Epithelial cell of prostate (primary cell): ENCODE measurements around the gene TTBK1.

Experiments
- DNase-seq: peaks from one replicate; pipeline ENCODE4 v3.0.0-alpha.2; 2011; ENCODE audit warnings: low read depth, low spot score
- H3K27ac ChIP-seq: fragments of 450-650 bp; 2 replicates; pipeline ENCODE4 v1.5.1; 2017; ENCODE audit warnings: mild to moderate bottlenecking

The TTBK1 gene

DNA sequence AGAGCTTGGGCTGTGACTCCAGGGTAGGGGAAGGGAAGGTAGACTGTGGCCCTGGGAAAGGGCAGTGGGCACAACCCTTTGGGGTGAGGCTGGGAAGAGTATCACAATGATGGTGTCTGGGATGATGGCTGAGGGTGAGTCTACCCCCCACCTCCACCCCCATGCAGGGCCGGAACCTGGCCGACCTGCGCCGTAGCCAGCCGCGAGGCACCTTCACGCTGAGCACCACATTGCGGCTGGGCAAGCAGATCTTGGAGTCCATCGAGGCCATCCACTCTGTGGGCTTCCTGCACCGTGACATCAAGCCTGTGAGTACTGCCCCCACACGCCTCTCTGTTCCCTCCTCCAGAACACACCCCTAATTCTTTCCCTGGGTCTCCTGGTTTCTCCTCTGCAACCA, 10.1 kb downstream of the TTBK1 start:
- H3K27ac ChIP-seq, result no peak overlapping the region
- no peak for DNase-seq

DNA sequence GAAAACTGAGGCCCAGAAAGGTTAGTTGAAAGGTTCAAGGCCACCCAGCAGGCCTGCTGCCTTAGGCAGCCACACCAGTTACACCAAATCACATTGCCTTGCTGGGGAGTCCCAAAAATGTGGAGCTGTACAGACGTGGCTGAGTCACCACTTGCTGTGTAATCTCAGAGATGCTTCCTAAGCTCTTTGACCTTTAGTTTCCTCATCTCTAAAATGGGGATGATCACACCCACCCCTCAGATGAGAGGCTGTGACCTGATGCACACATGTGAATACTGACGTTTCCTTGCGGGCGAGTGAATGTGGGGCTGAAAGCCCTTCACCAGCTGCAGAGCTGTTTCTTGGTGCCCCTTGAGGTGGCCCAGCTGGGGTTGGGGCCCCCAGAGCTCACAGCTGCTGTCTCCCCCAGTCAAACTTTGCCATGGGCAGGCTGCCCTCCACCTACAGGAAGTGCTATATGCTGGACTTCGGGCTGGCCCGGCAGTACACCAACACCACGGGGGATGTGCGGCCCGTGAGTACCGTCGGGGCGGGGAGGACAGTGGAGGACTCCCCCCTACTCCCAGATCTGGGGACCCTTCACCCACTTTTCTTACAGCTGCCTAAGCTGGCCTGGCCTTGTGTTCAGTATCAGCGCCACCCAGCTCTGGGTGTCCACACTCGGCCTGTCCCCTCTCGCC, 11.0 kb downstream of the TTBK1 start:
- DNase-seq, result no peak
- no peak overlapping the region for H3K27ac ChIP-seq

DNA sequence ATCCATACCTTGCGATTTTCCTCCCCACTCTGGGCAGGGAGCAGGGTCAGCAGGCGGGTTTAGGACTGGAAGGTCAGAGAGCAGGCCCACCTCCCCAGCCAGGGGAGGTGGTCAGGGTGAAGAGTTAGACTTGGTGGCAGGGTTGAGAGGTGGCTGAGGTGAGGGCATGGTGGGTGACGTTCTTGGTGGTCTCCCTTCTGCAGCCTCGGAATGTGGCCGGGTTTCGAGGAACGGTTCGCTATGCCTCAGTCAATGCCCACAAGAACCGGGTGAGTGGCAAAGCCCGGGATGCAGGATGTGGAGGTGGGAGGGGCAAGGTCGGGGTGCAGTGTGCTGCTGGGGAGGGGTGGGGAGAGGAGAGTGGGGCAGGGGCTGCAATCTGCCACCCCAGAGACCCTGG, 11.6 kb downstream of the TTBK1 start:
- DNase-seq, result no peak
- H3K27ac ChIP-seq, result no peak overlapping the region

DNA sequence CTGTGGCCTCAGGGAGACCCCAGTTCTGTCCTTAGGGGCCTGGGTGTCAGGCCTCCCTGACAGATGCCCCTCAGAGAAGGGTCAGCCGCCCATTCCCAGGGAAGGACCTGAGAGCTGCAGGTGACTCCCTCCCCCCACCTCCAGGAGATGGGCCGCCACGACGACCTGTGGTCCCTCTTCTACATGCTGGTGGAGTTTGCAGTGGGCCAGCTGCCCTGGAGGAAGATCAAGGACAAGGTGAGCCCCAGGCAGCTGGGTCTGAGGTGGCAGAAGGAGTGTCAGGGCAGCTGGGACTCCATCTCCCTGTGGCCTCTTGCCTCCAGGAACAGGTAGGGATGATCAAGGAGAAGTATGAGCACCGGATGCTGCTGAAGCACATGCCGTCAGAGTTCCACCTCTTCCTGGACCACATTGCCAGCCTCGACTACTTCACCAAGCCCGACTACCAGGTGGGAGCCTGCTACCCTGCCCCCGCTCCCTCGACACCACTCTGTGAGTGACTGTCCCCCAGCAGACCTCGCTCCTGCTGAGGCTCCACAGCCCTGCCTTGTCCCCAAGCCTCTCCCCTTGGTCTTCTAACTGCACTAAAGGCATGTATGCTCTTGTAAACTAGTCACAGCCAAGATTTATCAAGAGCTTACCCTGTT, 12.2 kb downstream of the TTBK1 start:
- no peak for DNase-seq
- no peak overlapping the region for H3K27ac ChIP-seq

DNA sequence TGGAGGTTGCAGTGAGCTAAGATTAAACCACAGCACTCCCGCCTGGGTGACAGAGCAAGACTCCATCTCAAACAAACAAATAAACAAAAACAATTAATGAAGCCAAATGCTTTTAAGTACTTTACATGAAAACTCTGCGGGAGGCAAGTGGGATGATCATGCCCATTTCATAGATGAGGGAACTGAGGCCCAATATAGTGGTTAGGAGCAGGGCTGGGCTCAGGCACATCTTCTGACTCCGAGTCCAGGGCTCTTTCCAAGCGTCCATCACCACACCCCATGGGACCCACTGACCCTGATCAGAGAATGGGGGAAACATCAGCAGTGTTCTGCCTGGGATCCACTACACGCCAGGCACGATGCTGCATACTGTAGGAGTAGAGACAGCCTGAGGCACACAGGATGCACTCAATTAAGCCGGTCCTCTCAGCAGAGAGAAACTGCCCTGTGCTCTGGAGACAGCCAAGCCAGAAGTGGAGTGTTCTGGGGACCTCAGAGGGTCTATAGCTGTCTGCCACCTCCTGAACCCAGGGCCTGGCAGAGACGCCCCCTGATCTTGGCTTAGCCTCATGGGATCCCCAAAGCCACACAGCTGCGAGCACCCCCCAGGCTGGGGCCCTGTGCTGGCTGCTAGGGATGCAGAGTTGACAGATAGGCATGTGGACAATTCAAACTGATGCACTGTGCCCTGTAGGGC, 13.5 kb downstream of the TTBK1 start:
- no peak for DNase-seq
- H3K27ac ChIP-seq, result no peak overlapping the region

DNA sequence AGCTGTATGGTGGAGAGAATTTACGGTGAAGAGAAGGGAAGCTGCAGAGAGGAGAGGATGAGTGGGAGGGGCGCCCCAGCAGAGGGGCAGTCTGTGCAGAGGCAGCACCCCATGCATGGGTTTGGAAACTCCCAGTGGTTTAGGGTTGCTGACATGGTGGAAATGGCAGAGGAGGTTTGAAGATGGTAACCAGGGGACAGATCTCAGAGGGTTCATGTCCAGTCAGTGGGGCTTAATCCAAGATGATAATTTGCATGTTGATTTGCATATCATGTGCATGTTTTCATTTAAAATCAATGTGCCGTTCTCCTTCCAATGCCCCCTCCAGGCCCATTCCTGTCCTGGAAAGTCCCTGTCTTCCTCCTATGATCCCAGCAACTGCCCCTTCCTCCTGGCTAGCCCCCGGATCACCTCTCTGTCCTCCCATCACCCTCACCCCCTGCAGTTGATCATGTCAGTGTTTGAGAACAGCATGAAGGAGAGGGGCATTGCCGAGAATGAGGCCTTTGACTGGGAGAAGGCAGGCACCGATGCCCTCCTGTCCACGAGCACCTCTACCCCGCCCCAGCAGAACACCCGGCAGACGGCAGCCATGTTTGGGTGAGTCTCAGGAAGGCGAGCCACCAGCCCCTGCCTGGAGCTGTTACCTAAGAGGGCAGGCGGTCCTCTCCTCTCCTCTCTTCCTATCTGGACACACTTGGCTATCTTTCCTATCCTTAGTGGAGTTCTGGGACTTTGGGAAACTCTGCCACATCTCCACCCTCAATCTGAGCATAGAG, 14.3 kb downstream of the TTBK1 start:
- DNase-seq, result no peak
- H3K27ac ChIP-seq, result no peak overlapping the region

DNA sequence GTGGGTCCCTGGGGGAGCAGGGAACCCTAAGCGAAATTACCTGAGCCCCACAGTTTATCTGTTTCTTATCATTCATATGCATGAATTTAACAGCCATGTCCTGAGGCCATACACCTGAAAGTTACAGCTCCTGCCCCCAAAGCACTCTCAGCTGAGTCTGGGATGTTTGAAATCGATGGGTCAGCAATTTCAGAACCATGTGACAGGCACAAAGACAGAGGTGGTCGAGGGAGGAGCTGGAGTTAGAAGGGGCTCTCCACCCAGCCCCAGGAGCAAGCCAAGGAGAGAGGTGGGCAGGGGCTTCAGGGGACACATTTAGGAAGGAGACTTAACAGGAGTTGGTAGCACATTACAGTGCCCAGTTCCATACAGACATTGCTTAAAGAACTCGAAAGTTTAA, 14.9 kb downstream of the TTBK1 start:
- H3K27ac ChIP-seq, result no peak overlapping the region
- no peak for DNase-seq

DNA sequence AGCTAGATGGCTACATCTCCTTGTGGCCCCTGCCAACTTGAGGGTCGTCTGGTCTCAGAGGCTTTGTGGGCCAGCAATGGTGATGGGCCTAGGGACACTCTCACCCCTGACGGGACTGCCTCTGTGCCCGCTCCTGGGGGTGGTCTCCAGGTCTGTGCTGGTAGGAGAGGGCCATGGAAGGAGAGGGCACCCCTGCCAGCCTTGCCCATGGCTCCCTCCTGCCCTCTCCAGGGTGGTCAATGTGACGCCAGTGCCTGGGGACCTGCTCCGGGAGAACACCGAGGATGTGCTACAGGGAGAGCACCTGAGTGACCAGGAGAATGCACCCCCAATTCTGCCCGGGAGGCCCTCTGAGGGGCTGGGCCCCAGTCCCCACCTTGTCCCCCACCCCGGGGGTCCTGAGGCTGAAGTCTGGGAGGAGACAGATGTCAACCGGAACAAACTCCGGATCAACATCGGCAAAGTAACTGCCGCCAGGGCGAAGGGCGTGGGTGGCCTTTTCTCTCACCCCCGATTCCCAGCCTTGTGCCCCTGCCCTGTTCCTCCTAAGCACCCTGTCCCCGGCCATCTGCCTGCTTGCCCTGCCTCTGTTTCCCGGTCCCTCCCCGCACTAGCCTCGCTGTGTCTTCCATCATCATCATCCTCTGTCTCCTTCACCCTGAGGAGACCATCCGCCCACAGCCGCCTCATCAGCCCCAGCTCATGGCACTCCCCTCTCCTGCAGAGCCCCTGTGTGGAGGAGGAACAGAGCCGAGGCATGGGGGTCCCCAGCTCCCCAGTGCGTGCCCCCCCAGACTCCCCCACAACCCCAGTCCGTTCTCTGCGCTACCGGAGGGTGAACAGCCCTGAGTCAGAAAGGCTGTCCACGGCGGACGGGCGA, 15.8 kb downstream of the TTBK1 start:
- DNase-seq, result no peak
- no peak overlapping the region for H3K27ac ChIP-seq

DNA sequence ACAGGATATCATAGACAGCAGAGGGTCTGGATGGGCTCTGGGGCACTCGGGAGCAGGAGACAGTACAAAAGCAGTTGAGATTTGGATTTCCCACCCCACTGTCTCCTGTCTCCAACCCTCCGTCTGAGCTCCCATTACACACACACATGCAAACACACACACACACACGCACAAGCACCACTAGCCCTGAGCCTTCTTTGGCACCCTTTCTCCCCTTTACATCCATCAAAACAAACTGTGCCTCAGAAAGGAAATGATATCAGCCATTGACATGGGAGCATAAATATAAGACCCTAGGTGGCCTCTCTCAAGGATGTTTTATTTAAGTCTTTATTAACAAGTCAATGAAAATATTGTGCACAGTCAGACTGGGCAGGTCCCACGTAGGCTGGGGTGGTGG, 17.5 kb downstream of the TTBK1 start:
- H3K27ac ChIP-seq, result no peak overlapping the region
- no peak for DNase-seq

DNA sequence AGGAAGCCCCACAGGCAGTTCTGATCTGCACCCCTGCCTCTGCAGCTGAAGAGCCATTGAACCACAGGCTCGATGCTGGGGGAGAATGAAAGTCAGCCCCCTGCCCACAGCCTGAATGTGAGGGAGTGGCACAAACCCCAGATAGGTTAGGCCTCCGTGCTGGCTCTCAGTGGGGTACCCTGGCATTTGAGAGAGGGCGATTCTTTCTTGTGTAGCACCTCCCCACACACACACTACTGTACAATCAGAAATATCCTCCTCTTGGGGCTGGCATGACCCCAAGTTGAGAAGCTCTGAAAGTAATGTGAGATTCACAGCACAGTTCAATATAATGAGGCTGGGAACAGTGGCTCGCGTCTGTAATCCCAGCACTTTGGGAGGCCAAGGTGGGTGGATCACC, 17.9 kb downstream of the TTBK1 start:
- no peak overlapping the region for H3K27ac ChIP-seq
- DNase-seq, result no peak

DNA sequence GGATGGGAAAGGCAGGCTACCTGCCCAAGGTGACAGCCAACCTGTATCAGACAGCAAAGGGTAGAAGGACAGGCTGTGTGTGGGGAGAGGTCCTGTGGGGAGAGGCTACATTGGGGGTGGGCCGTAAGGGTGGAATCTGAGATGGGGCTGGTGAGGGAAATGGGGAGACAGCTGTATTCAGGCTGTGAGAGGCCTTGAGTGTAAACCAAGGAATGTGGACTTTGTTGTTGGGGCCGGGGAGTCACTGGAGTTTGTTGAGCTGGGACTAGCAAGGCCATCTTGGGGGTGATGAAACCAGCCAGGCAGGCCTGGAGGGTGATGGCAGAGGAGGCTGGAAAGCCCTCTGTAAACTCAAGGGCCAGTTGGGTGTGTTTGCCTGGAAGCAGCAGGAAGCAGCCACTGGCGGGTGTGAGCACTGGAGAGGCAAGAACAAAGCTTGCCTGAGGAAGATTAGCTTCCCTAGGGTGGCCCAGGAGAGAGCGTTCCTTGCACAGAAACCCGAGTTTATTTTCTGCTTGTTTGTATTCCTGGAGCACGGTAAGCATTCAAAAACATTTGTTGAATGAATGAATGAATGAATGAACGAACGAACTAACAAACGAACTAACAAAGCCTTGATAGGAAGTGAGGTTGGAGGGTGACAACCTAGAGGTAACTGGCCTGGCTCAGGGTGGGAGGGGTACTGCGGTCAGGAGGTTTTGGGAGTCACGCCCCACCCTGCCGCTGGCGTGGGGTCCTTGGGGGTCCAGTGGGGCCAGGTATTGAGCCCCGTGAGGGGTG, 18.9 kb downstream of the TTBK1 start:
- DNase-seq, result no peak
- H3K27ac ChIP-seq, result no peak overlapping the region

DNA sequence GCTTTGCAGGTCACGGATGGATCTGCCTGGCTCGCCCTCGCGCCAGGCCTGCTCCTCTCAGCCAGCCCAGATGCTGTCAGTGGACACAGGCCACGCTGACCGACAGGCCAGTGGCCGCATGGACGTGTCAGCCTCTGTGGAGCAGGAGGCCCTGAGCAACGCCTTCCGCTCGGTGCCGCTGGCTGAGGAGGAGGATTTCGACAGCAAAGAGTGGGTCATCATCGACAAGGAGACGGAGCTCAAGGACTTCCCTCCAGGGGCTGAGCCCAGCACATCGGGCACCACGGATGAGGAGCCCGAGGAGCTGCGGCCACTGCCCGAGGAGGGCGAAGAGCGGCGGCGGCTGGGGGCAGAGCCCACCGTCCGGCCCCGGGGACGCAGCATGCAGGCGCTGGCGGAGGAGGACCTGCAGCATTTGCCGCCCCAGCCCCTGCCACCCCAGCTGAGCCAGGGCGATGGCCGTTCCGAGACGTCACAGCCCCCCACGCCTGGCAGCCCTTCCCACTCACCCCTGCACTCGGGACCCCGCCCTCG, 19.6 kb downstream of the TTBK1 start:
- no peak for DNase-seq
- no peak overlapping the region for H3K27ac ChIP-seq

DNA sequence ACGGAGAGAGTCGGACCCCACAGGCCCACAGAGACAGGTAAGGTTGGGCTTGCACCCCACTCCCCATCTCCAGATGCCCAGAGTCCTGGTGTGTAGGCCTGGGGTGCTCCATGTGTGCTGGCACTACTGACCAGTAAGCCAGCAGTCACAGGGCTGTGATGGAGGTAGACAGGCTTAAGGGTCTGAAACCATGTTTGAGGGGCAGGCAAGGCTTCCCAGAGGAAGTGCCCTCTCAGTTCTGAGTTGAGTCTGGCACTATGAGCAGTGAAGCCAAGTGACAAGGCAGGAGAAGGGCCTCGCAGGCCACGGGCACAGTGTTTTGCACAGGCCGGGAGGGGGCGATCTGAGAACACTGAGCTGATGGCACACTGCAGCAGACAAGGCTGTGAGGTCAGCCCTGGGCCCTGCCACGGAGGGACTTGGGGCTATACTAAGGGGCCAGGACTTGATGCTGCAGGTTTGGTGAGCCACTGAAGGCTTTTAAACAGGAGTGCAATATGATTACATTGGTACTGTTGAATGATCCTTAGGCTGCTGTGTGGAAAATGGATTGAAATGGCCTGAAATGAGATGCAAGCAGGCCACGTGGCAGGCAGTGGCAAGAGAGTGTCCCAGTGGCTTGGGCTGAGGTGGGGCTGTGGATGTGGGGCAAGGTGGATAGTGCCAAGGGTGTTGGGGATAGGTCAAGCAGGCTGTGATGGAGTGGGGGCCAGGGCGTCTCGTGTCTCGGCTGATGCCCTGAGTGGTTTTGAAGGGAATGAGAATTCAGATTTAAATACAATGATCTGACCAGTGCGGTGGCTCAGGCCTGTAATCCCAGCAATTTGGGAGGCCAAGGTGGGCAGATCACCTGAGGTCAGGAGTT, 20.3 kb downstream of the TTBK1 start:
- DNase-seq, result no peak
- no peak overlapping the region for H3K27ac ChIP-seq

DNA sequence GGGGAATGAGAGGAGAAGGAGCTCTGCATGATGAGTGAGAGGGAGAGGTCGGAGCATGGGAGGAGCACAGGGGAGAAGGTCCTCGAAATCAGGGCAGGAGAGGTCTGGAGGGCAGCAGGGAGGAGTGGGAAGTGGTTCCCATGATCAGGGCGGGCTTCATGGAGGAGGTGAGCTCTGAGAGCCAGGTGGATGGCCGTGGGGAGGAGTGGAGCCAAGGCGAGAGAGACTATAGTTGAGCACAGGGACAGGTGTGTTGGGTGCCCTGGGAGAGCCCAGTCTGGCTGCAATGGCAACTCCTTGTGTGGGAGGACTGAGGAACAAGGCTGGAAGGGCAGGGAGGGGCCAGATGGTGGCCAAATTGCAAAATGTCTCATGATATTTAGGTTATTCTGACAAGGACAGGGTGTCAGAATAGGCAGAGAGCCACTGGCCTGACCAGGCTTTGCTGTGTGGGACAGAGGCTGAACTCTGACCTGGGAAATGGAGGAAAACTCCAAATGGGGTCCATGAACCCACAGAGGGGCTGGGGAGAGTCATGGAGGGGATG, 21.4 kb downstream of the TTBK1 start:
- DNase-seq, result no peak
- no peak overlapping the region for H3K27ac ChIP-seq

DNA sequence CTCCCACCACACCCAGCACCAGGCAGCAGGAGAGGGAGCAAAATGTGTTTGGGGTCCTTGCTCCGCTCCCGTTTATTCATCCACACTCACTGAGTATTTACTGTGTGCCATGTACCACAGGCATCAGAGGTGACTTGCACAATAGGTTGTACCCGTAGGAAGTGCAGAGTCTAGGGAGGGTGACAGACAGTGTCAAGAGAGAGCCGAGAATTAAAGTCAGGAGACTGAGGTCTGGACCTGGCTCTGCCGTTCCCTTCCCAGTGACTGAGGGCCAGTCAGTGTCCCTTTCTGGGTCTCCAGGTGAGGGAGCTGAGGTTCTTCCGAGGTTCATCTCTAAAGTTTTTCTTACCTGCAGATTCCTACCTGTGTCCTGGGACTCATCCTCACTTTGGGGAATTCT, 22.3 kb downstream of the TTBK1 start:
- no peak overlapping the region for H3K27ac ChIP-seq
- DNase-seq, result no peak

DNA sequence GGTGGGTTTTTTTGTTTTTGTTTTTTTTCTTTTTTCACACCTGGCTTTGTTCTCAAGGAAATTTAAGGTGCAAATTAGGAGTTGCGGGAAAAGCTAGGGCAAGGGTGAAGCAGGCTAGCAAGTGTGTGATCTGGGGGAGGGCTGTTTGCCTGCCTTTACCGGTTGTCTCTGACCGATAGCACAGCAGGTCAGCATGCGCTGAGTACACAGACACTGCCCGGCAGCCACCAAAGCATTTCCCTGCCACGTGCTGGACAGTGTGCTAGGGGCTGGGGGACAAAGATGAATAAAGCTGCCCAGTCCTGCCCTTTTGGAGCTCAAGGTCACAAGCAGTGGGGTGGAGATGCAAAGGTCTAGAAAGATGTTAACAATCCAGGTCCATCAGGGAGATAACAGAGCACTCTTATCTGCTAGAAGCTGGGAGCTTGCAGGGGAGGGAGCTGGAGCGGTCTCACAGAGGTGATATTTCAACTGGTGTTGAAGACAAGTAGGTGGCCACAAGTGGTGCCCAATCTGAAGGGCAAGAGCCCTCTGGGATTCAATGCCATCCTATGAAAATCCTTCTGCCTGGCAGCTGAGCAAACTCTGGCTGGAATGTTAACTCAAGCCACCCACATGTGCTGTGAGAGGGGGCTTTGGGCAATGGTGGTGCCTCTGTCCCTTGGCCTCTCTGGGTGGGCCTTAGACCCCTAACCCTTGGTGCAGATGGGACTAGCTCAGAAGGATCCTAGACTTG, 24.5 kb downstream of the TTBK1 start:
- no peak for DNase-seq

DNA sequence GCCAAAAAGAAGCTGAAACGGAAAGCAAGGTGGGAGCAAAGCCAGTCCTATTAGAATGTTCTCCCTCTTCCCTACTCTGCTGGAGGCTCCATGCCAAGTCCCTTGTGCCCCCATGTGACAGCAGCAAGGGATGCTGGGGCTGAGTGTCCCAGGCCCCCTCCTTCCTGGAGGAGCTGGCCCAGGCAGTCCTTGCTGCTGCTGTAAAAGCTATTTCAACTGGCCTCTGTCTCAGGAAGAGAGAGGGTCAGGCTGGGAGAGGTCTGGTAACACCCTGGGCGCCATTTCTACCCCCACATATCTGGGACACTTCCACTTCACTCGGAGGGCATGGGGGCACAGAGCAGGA, 25.0 kb downstream of the TTBK1 start:
- DNase-seq, result no peak
- H3K27ac ChIP-seq, result no peak overlapping the region

More for the DNA sequence above, 24.5 kb downstream of the TTBK1 start:
- no peak overlapping the region for H3K27ac ChIP-seq
